HepG2 (cell line): Measurements from ENCODE around the gene BCLAF1. TPM values are rescaled to one million over a fixed set of nuclear protein-coding genes. Genes with fewer than 3 reads are reported as not detected.
A peak's percentile ranks its signal among the peaks of the same experiment; 100 is the strongest.

Experiments used
- ATAC-seq: fragments of 200-7000 bp; cut with Tn5 transposase; 3 replicates; pipeline ENCODE4 v1.9.1; 2020; ENCODE audit warnings: mild to moderate bottlenecking, moderate library complexity
- BruUV-seq: library from RNA; stranded (reverse); fragments of 400-500 nt; replicated peaks from 2 replicates; lab custom pipeline; 2021; lab: Mats Ljungman, UMichigan
- CTCF ChIA-PET: fragments of 300-600 bp; formaldehyde crosslinking; extraction: SDS; loops from one replicate; lab custom pipeline; 2021; ENCODE audit warnings: low total read pairs, inconsistent platforms, low intra/inter-chr PET ratio; lab: Yijun Ruan, JAX
- POLR2A ChIA-PET: fragments of 350-600 bp; sonication (Branson Sonifier 250); formaldehyde crosslinking; loops from one replicate; lab custom pipeline; 2020; ENCODE audit warnings: antibody characterized with exemption, inconsistent platforms; lab: Yijun Ruan, JAX
- DNase-seq: peaks from one replicate; pipeline ENCODE4 v3.0.0-alpha.2; 2015; ENCODE audit warnings: low spot score
- FAIRE-seq: peaks from 3 replicates; lab custom pipeline; 2011; peaks lifted over from hg19 to GRCh38; lab: Jason Lieb, UNC
- H2AFZ ChIP-seq: one replicate; pipeline ENCODE4 v1.6.1; 2011; ENCODE audit warnings: low read length, inconsistent platforms
- H3K27ac ChIP-seq: fragments of 300-600 bp; 3 replicates; pipeline ENCODE4 v1.8.0; 2011; ENCODE audit warnings: mixed run types, mild to moderate bottlenecking, mixed read lengths, low read length, inconsistent platforms; ENCODE audit not compliant: insufficient read depth; ENCODE audit errors: extremely low read length
- H3K27me3 ChIP-seq, 2 experiments: fragments of 200-600 bp in 1 of 2; 2 replicates in 1 of 2; 3 replicates in 1 of 2; pipeline versions ENCODE4 v1.6.0 to v1.8.0; 2011; ENCODE audit warnings: low read length in 2 of 2, mild to moderate bottlenecking in 2 of 2, moderate library complexity in 2 of 2, inconsistent platforms in 1 of 2; ENCODE audit not compliant: insufficient read depth in 2 of 2, control insufficient read depth in 1 of 2
- H3K36me3 ChIP-seq, 2 experiments: fragments of 200-600 bp in 1 of 2; replicated peaks in 1 of 2; 2 replicates in 1 of 2; 3 replicates in 1 of 2; pipeline versions ENCODE4 v1.5.1 to v1.8.0; 2011; ENCODE audit warnings: low read length in 2 of 2, inconsistent platforms in 1 of 2; ENCODE audit not compliant: insufficient read depth in 2 of 2, control insufficient read depth in 1 of 2
- H3K4me1 ChIP-seq: 2 replicates; pipeline ENCODE4 v1.5.1; 2012; ENCODE audit warnings: low read length, inconsistent platforms; ENCODE audit not compliant: insufficient read depth
- H3K4me2 ChIP-seq: 2 replicates; pipeline ENCODE4 v1.6.0; 2011; ENCODE audit warnings: low read depth, low read length, inconsistent platforms
- H3K4me3 ChIP-seq, 3 experiments: fragments of 200-600 bp in 1 of 3; sonication (generic), shearing (Covaris generic) in 1 of 3; replicated peaks in 1 of 3; 2 replicates each; pipeline ENCODE4 v1.5.1; 2011 to 2016; ENCODE audit warnings: low read length in 3 of 3, inconsistent platforms in 2 of 3, low read depth in 2 of 3, mild to moderate bottlenecking in 2 of 3, control low read depth in 1 of 3, mixed read lengths in 1 of 3; ENCODE audit not compliant: insufficient read depth in 1 of 3
- H3K79me2 ChIP-seq: one replicate; pipeline ENCODE4 v1.6.1; 2011; ENCODE audit warnings: low read length, inconsistent platforms; ENCODE audit not compliant: insufficient read depth
- H3K9ac ChIP-seq: 2 replicates; pipeline ENCODE4 v1.6.0; 2011; ENCODE audit warnings: mild to moderate bottlenecking, low read depth, low read length, inconsistent platforms; ENCODE audit not compliant: insufficient read depth
- H3K9me3 ChIP-seq: 2 replicates; pipeline ENCODE4 v1.5.1; 2012; ENCODE audit warnings: mild to moderate bottlenecking, low read length
- H4K20me1 ChIP-seq: 2 replicates; pipeline ENCODE4 v1.6.0; 2011; ENCODE audit warnings: inconsistent platforms, mild to moderate bottlenecking, low read length, moderate library complexity; ENCODE audit not compliant: insufficient read depth
- BRF2 ChIP-seq: sonication (generic); formaldehyde crosslinking; IDR thresholded peaks from 2 replicates; pipeline ENCODE4 v1.8.1; 2022; ENCODE audit warnings: mild to moderate bottlenecking, missing genetic modification reagents
- HNRNPL ChIP-seq: fragments of 200-400 bp; formaldehyde crosslinking; IDR thresholded peaks from 2 replicates; pipeline ENCODE4 v1.6.1; 2017; ENCODE audit warnings: mild to moderate bottlenecking, low read depth, low read length
- MAFK ChIP-seq, 2 experiments: IDR thresholded peaks in 1 of 2; conservative IDR thresholded peaks in 1 of 2; 2 replicates each; pipeline ENCODE4 v1.6.1; 2011; ENCODE audit warnings: improper control_type of control experiment in 2 of 2, low read length in 2 of 2
- NFE2L2 ChIP-seq: fragments of 150-350 bp; IDR thresholded peaks from 2 replicates; pipeline ENCODE4 v1.6.1; 2014; ENCODE audit warnings: low read length
- SOX13 ChIP-seq, 3 experiments: fragments of 450-650 bp in 1 of 3; sonication (generic) in 1 of 3; formaldehyde crosslinking in 1 of 3; IDR thresholded peaks in 2 of 3; conservative IDR thresholded peaks in 1 of 3; 2 replicates each; pipeline versions ENCODE4 v1.5.0 to v1.6.1; 2016 to 2020; ENCODE audit warnings: antibody characterized with exemption in 1 of 3, mild to moderate bottlenecking in 1 of 3, missing compliant biosample characterization in 1 of 3, missing genetic modification reagents in 1 of 3, moderate library complexity in 1 of 3
- WGBS: methylation state at CpG from one replicate; pipeline ENCODE4 v1.1.6; 2017; ENCODE audit warnings: low lambda C conversion rate; 5-methylcytosine and 5-hydroxymethylcytosine counted together
- in situ Hi-C: cut with HindIII; loops from 2 replicates; pipeline ENCODE4 v1.10.0; 2017; ENCODE audit warnings: low pct_unique_long_range_greater_than_20kb; ENCODE audit not compliant: extremely low pct_ligation_motif_present
- intact Hi-C: fragments of 100-400 bp; cut with micrococcal nuclease; formaldehyde crosslinking; loops from one replicate; pipeline ENCODE4 v1.10.0; 2022; ENCODE audit not compliant: unreplicated experiment
- polyA plus RNA-seq, 8 experiments: library from polyadenylated mRNA; depleted of rRNA in 3 of 8; stranded (reverse) in 7 of 8; unstranded in 1 of 8; fragments of >200 nt; fragmentation: Illumina TruSeq in 4 of 8; extraction: Trizol in 4 of 8; gene quantifications; 2 replicates each; pipeline versions ENCODE4 v1.2.1 to v1.2.3, GENCODE V29; 2011 to 2016; ENCODE audit warnings: low read depth in 4 of 8, missing spikeins in 1 of 8, mixed read lengths in 1 of 8; ENCODE audit not compliant: insufficient read depth in 1 of 8
- total RNA-seq, 5 experiments: library from RNA; depleted of rRNA; stranded (reverse); fragments of >200 nt; fragmentation: Illumina TruSeq; extraction: Trizol; gene quantifications; 2 replicates each; pipeline ENCODE4 v1.2.3, GENCODE V29; 2016; ENCODE audit warnings: low read depth in 1 of 5

The BCLAF1 gene
- total and polyA plus RNA-seq, 2 of the 13 experiments (the other 11 are each of a cell fraction or from before 2014, with no cell fraction given) = 55.3 to 292 TPM

GRCh38 chr6:136306466-136306865, 16.8 kb upstream of the BCLAF1 start:
- no peak for FAIRE-seq
- Histone ChIP-seq H3K79me2 (no peaks in the 10 kb centered on the region), H3K4me3 (no peak overlapping the region), H3K36me3 (no peaks in the 10 kb centered on the region), H3K9ac (no peak overlapping the region), H3K9me3 (no peaks in the 10 kb centered on the region), H4K20me1 (no peaks in the 10 kb centered on the region), H3K4me2 (no peak overlapping the region), H3K27ac (no peak overlapping the region), H3K27me3 (peaks cover 0 to 4% of the 10 kb centered on the region in 2 experiments; a peak in 2 of 5 replicates), H3K4me1 (no peaks in the 10 kb centered on the region), H2AFZ (no peak overlapping the region)
- ChIA-PET POLR2A (interaction anchor here (2.0 kb wide), 1 partner anchor 17 kb away, joined by 4 read pairs; the partner anchor contains the start of gene BCLAF1), CTCF (no interaction called here)
- intact Hi-C loops = no loop called here
- BruUV-seq = no TSS peak
- ATAC-seq = no peak; the same call in 2 of the 3 replicates
- no peak for DNase-seq
- in situ Hi-C loops = loop anchor here (25.0 kb wide), 1 partner anchor 769 kb away; no protein-coding TSS in a partner anchor
- no peak for TF ChIP-seq SOX13 (IDR thresholded peaks at IDR 0.05)
- peak in 1 of 2 experiments; percentile 45; a peak in 1 of 4 replicates for TF ChIP-seq SOX13 (CRISPR knock-in tag; conservative IDR thresholded peaks at IDR 0.05 in 1 of 2, IDR thresholded peaks at IDR 0.05 in 1 of 2)
- TF ChIP-seq HNRNPL = no peak
- 0% methylated on average over 1 of the region's 1 CpG for WGBS

- no peak for FAIRE-seq
- no peak overlapping the region for H3K27ac ChIP-seq
- intact Hi-C loops (no loop called here), in situ Hi-C loops (loop anchor here (25.0 kb wide), 1 partner anchor 767 kb away; no protein-coding TSS in a partner anchor)
- CTCF ChIA-PET = no interaction called here
- H3K4me3 ChIP-seq = no peak overlapping the region
- H3K4me2 ChIP-seq = no peak overlapping the region
- no peak for ATAC-seq
- H3K79me2 ChIP-seq = no peaks in the 10 kb centered on the region
- 0 out of 2 replicates have a peak, but pooled peaks have one; percentile 6 for TF ChIP-seq NFE2L2
- TF ChIP-seq BRF2 = no peak
- peak in 1 of 2 experiments; percentile 19; a peak in 1 of 4 replicates for TF ChIP-seq MAFK (conservative IDR thresholded peaks at IDR 0.05 in 1 of 2, IDR thresholded peaks at IDR 0.05 in 1 of 2; ENCODE audit: low read length in 2 of 2)
- no peaks in the 10 kb centered on the region for H3K36me3 ChIP-seq
- H3K9me3 ChIP-seq = no peaks in the 10 kb centered on the region
- H3K9ac ChIP-seq = no peak overlapping the region
- POLR2A ChIA-PET = interaction anchor here (3.1 kb wide), 1 partner anchor 14 kb away, joined by 10 read pairs; the partner anchor contains the start of gene BCLAF1
- H3K4me1 ChIP-seq = no peaks in the 10 kb centered on the region
- WGBS = 31% methylated on average over 4 of the region's 4 CpGs
- peaks cover 0 to 4% of the 10 kb centered on the region in 2 experiments; a peak in 2 of 5 replicates for H3K27me3 ChIP-seq
- no peak for DNase-seq
- H2AFZ ChIP-seq = no peak overlapping the region
- H4K20me1 ChIP-seq = no peaks in the 10 kb centered on the region
- BruUV-seq = no TSS peak
These were observed 14.8 kb upstream of the BCLAF1 start for GRCh38 chr6:136304410-136304809.
